ENCODE measurements around the gene CYBC1. TPM values are rescaled to one million over a fixed set of nuclear protein-coding genes. Genes with fewer than 3 reads are reported as not detected.

The CYBC1 gene
- total RNA-seq, 1 donor: 72.4 TPM

Small RNA genes lying within 50 kb of the gene (small RNA-seq; reads per million reads assigned to genes)
- not detected for gene RF00019

Other genes with a start within 250 kb of the CYBC1 start
- 21.0 and 25.9 TPM in 2 replicates for gene CCDC57, start 237.9 kb downstream of the CYBC1 start, total RNA-seq
- 129 and 222 TPM in 2 replicates for gene SLC16A3, start 221.7 kb downstream of the CYBC1 start, total RNA-seq
- 45.4 and 50.3 TPM in 2 replicates for gene CSNK1D, start 177.1 kb downstream of the CYBC1 start, total RNA-seq
- not detected in 2 replicates for gene CD7, start 133.1 kb downstream of the CYBC1 start, total RNA-seq
- gene SECTM1, start 117.0 kb downstream of the CYBC1 start, total RNA-seq: 5.8 and 11.5 TPM in 2 replicates
- gene TEX19, start 91.5 kb downstream of the CYBC1 start, total RNA-seq: under 0.01 and 0.29 TPM in 2 replicates
- not detected in 2 replicates for gene UTS2R, start 79.0 kb downstream of the CYBC1 start, total RNA-seq
- gene HEXD, start 32.4 kb downstream of the CYBC1 start, total RNA-seq: 13.0 and 20.3 TPM in 2 replicates
- gene OGFOD3, start 32.2 kb downstream of the CYBC1 start, total RNA-seq: 25.3 and 27.4 TPM in 2 replicates
- 34.4 and 36.8 TPM in 2 replicates for gene NARF, start 8.0 kb upstream of the CYBC1 start, total RNA-seq
- 26.8 and 29.3 TPM in 2 replicates for gene FOXK2, start 69.0 kb upstream of the CYBC1 start, total RNA-seq
- gene WDR45B, start 197.7 kb upstream of the CYBC1 start, total RNA-seq: 66.2 and 66.3 TPM in 2 replicates
- 8.3 and 9.1 TPM in 2 replicates for gene RAB40B, start 247.9 kb upstream of the CYBC1 start, total RNA-seq